Measurements from ENCODE around the gene ADCY2. TPM values are rescaled to one million over a fixed set of nuclear protein-coding genes. Genes with fewer than 3 reads are reported as not detected.

Gene ADCY2
- total RNA-seq, 1 experiment from 2014 or later, result 31.3 TPM

DNA sequence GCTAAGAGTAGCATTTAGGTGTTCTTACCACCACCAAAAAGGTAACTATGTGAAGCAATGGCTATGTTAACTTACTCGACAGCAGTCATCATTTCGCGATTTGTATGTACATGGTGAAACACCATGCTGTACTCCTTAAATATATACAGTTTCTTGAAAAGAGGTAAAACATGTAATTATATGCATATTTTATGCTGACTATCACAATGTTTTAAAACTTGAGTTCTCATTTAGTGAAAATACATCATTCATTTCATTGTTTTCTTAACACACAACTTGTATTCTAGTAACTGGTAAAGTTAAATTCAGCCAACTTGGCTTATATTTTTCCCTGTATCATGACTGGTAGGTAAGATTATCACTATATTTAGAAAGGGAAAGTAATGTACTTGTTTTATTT is 189.9 kb downstream of the ADCY2 start:
- H3K4me3 Mint-ChIP-seq, result no peak overlapping the region
- H3K23ac ChIP-seq (ENCODE audit: insufficient read length, low read depth, low read length), result no peak overlapping the region
- H4K5ac ChIP-seq (ENCODE audit: insufficient read length, low read depth, low read length), result no peak overlapping the region

More for the DNA sequence above, 189.9 kb downstream of the ADCY2 start:
- Histone ChIP-seq H3K18ac (ENCODE audit: insufficient read length, low read depth, low read length) (no peak overlapping the region), H3K4me2 (ENCODE audit: insufficient read depth, insufficient read length, low read length) (no peak overlapping the region), H2BK5ac (ENCODE audit: insufficient read length, low read length) (no peak overlapping the region), H3K56ac (ENCODE audit: insufficient read length, low read depth, low read length) (no peak overlapping the region), H3K14ac (ENCODE audit: insufficient read depth, low read length) (no peak overlapping the region), H3K9ac (ENCODE audit: extremely low read depth, insufficient read length, low read length) (no peak overlapping the region), H3T11ph (ENCODE audit: low read length) (no peak overlapping the region), H4K20me1 (ENCODE audit: control insufficient read depth, insufficient read depth, insufficient read length) (no peaks in the 10 kb centered on the region), H3K27me3 (ENCODE audit: insufficient read depth, low read length) (no peaks in the 10 kb centered on the region), H3K27ac (ENCODE audit: insufficient read length, low read depth, low read length) (no peak overlapping the region), H4K8ac (replicated peaks; ENCODE audit: insufficient read length, low read depth, low read length) (no peak overlapping the region), H3K9me3 (ENCODE audit: control insufficient read depth, low read depth, low read length) (no peaks in the 10 kb centered on the region), H3K79me2 (ENCODE audit: insufficient read depth, low read length) (no peaks in the 10 kb centered on the region), H2BK20ac (ENCODE audit: low read depth, low read length, poor library complexity, severe bottlenecking) (no peak overlapping the region), H3K79me1 (ENCODE audit: insufficient read depth, low read depth, low read length, poor library complexity, severe bottlenecking) (no peaks in the 10 kb centered on the region), H4K91ac (ENCODE audit: insufficient read length, low read depth, low read length) (no peak overlapping the region), H2BK15ac (ENCODE audit: low read depth, low read length) (no peak overlapping the region), H2BK120ac (ENCODE audit: low read depth, low read length, poor library complexity, severe bottlenecking) (no peak overlapping the region), H2AFZ (ENCODE audit: low read length) (no peak overlapping the region), H3K23me2 (ENCODE audit: insufficient read length, low read depth, low read length, poor library complexity, severe bottlenecking) (no peaks in the 10 kb centered on the region), H3K4me1 (ENCODE audit: insufficient read depth, low read length) (no peaks in the 10 kb centered on the region), H2BK12ac (ENCODE audit: insufficient read length, low read depth, low read length) (no peak overlapping the region), H2AK5ac (ENCODE audit: insufficient read length, low read length) (no peak overlapping the region), H3K4ac (ENCODE audit: low read depth, low read length) (no peak overlapping the region)
- no peak for DNase-seq
- no CpG with 5 or more reads among the region's 3 CpGs for WGBS (ENCODE audit: extremely low coverage, insufficient read length, low lambda C conversion rate)
- Mint-ChIP-seq H3K4me1 (peaks cover 8 to 13% of the 10 kb centered on the region in 2 experiments), H3K9me3 (no peaks in the 10 kb centered on the region), H3K27me3 (ENCODE audit: low read depth) (no peaks in the 10 kb centered on the region), H3K27ac (no peak overlapping the region), H3K36me3 (ENCODE audit: insufficient read depth in 1 of 3, low read depth in 3 of 3) (no peaks in the 10 kb centered on the region)
- no peak for TF ChIP-seq CTCF (conservative IDR thresholded peaks at IDR 0.05)

Measured in H9 (cell line).